GM18507 (cell line): ENCODE data around the gene SYT15B.
"Not testable (repeated sequence)": the region's sequence is repeated elsewhere in the genome, so short reads cannot be mapped to it uniquely, and the experiment has no call there.

Source experiments
- DNase-seq: peaks from one replicate; pipeline ENCODE4 v3.0.0; 2011; ENCODE audit warnings: low read depth; ENCODE audit not compliant: insufficient read length; ENCODE audit errors: extremely low spot score
- FAIRE-seq: peaks from 2 replicates; lab custom pipeline; 2011; peaks lifted over from hg19 to GRCh38; lab: Jason Lieb, UNC

Gene SYT15B

GRCh38 chr10:47740868-47741267, 22.5 kb downstream of the SYT15B start:
- FAIRE-seq, DNase-seq: not testable (repeated sequence)

GRCh38 chr10:47730911-47731310, 32.5 kb downstream of the SYT15B start:
- FAIRE-seq, DNase-seq: not testable (repeated sequence)

- not testable (repeated sequence) for FAIRE-seq, DNase-seq
Observed at GRCh38 chr10:47725740-47726139, 37.7 kb downstream of the SYT15B start.

GRCh38 chr10:47725047-47725446, 38.3 kb downstream of the SYT15B start:
- FAIRE-seq, result not testable (repeated sequence)

GRCh38 chr10:47724119-47724518, 39.3 kb downstream of the SYT15B start:
- not testable (repeated sequence) for DNase-seq, FAIRE-seq

More at GRCh38 chr10:47725047-47725446, 38.3 kb downstream of the SYT15B start:
- not testable (repeated sequence) for DNase-seq

- DNase-seq, FAIRE-seq: not testable (repeated sequence)
Observed at GRCh38 chr10:47723362-47723761, 40.0 kb downstream of the SYT15B start.

- not testable (repeated sequence) for DNase-seq, FAIRE-seq
Observed at GRCh38 chr10:47717011-47717769, 46.2 kb downstream of the SYT15B start.
